Memory B cell (primary cell): Measurements from ENCODE around the gene TM9SF2.
"Not testable (repeated sequence)": the region's sequence is repeated elsewhere in the genome, so short reads cannot be mapped to it uniquely, and the experiment has no call there.

Experiments
- ATAC-seq: fragments of 150-1000 bp; cut with Tn5 transposase; 2 replicates; pipeline ENCODE4 v1.10.0; 2021; ENCODE audit warnings: low read depth, mild to moderate bottlenecking, moderate library complexity
- DNase-seq, 2 donors: peaks; one replicate each; pipeline ENCODE4 v3.0.0; 2022; ENCODE audit warnings: low spot score in 2 of 2
- H3K27ac Mint-ChIP-seq: one replicate; pipeline ENCODE4 v1.8.0; 2022; ENCODE audit warnings: mild to moderate bottlenecking, moderate library complexity, mixed read lengths
- H3K27me3 Mint-ChIP-seq: one replicate; pipeline ENCODE4 v1.8.0; 2022; ENCODE audit warnings: mixed read lengths
- H3K36me3 Mint-ChIP-seq: one replicate; pipeline ENCODE4 v1.8.0; 2022; ENCODE audit warnings: mild to moderate bottlenecking, mixed read lengths
- H3K4me1 Mint-ChIP-seq: one replicate; pipeline ENCODE4 v1.8.0; 2022; ENCODE audit warnings: mixed read lengths
- H3K4me3 Mint-ChIP-seq: one replicate; pipeline ENCODE4 v1.8.0; 2022; ENCODE audit warnings: mild to moderate bottlenecking, moderate library complexity, mixed read lengths
- H3K9me3 Mint-ChIP-seq: one replicate; pipeline ENCODE4 v1.8.0; 2022; ENCODE audit warnings: mixed read lengths

Gene TM9SF2

GRCh38 chr13:99501184-99501847 lies at the start of gene TM9SF2:
Gene TM9SF2, plus strand, starts transcription at chr13:99501472. Its CDS starts 135 bp downstream, at chr13:99501607.
- Mint-ChIP-seq H3K27me3 (no peaks in the 10 kb centered on the region), H3K27ac (peak within 1 kb of the TSS; percentile 97), H3K4me3 (peak within 1 kb of the TSS; percentile 97), H3K4me1 (peaks cover 45% of the 10 kb centered on the region), H3K9me3 (peaks cover 2% of the 10 kb centered on the region), H3K36me3 (no peaks in the 10 kb centered on the region)
- DNase-seq = peak; percentile 95 to 97
- ATAC-seq = peak; percentile 55

GRCh38 chr13:99454518-99455183 lies 46.6 kb upstream of the TM9SF2 start:
- Mint-ChIP-seq H3K27ac (no peak overlapping the region), H3K36me3 (peaks cover 3% of the 10 kb centered on the region), H3K4me1 (no peaks in the 10 kb centered on the region), H3K27me3 (peaks cover 4% of the 10 kb centered on the region), H3K4me3 (no peak overlapping the region), H3K9me3 (peaks cover 3% of the 10 kb centered on the region)
- ATAC-seq (no peak), DNase-seq (no peak)

GRCh38 chr13:99459099-99459850 lies 42.0 kb upstream of the TM9SF2 start:
- Mint-ChIP-seq H3K27ac (no peak overlapping the region), H3K9me3 (peaks cover 3% of the 10 kb centered on the region), H3K27me3 (no peaks in the 10 kb centered on the region), H3K4me3 (no peak overlapping the region), H3K4me1 (peaks cover 9% of the 10 kb centered on the region), H3K36me3 (peaks cover 1% of the 10 kb centered on the region)
- no peak for ATAC-seq
- no peak for DNase-seq

- H3K27me3 Mint-ChIP-seq, H3K9me3 Mint-ChIP-seq, H3K27ac Mint-ChIP-seq, H3K4me3 Mint-ChIP-seq, DNase-seq, H3K36me3 Mint-ChIP-seq: not testable (repeated sequence)
- peaks cover 19% of the 10 kb centered on the region for H3K4me1 Mint-ChIP-seq
- ATAC-seq = peak; percentile 51
Measured at GRCh38 chr13:99460802-99461201, 40.5 kb upstream of the TM9SF2 start.

GRCh38 chr13:99463646-99464397 lies 37.5 kb upstream of the TM9SF2 start:
- no peak overlapping the region for H3K4me3 Mint-ChIP-seq
- H3K4me1 Mint-ChIP-seq = peaks cover 19% of the 10 kb centered on the region
- DNase-seq (no peak), ATAC-seq (no peak)
- peak overlapping the region; percentile 79 for H3K27ac Mint-ChIP-seq
- no peaks in the 10 kb centered on the region for H3K27me3 Mint-ChIP-seq
- no peaks in the 10 kb centered on the region for H3K9me3 Mint-ChIP-seq
- H3K36me3 Mint-ChIP-seq = peaks cover 5% of the 10 kb centered on the region

GRCh38 chr13:99464441-99464949 lies 36.8 kb upstream of the TM9SF2 start:
- no peak for DNase-seq
- ATAC-seq = peak; percentile 62
- Mint-ChIP-seq H3K4me3 (peak overlapping the region; percentile 39), H3K27me3 (no peaks in the 10 kb centered on the region), H3K27ac (peak overlapping the region; percentile 79), H3K36me3 (peaks cover 10% of the 10 kb centered on the region), H3K4me1 (peaks cover 19% of the 10 kb centered on the region), H3K9me3 (peaks cover 2% of the 10 kb centered on the region)

GRCh38 chr13:99465454-99465853 lies 35.8 kb upstream of the TM9SF2 start:
- ATAC-seq (no peak), DNase-seq (no peak)
- Mint-ChIP-seq H3K9me3 (peaks cover 2% of the 10 kb centered on the region), H3K36me3 (peaks cover 10% of the 10 kb centered on the region), H3K4me1 (peaks cover 19% of the 10 kb centered on the region), H3K27me3 (no peaks in the 10 kb centered on the region), H3K27ac (no peak overlapping the region), H3K4me3 (no peak overlapping the region)

GRCh38 chr13:99467764-99468163 lies 33.5 kb upstream of the TM9SF2 start:
- DNase-seq (no peak), ATAC-seq (no peak)
- Mint-ChIP-seq H3K36me3 (peaks cover 9% of the 10 kb centered on the region), H3K27ac (no peak overlapping the region), H3K4me1 (peaks cover 17% of the 10 kb centered on the region), H3K4me3 (no peak overlapping the region), H3K9me3 (peaks cover 5% of the 10 kb centered on the region), H3K27me3 (peaks cover 3% of the 10 kb centered on the region)

GRCh38 chr13:99469041-99469440 lies 32.2 kb upstream of the TM9SF2 start:
- H3K4me1 Mint-ChIP-seq = peaks cover 15% of the 10 kb centered on the region
- H3K27me3 Mint-ChIP-seq = peaks cover 3% of the 10 kb centered on the region
- H3K27ac Mint-ChIP-seq = no peak overlapping the region
- no peak overlapping the region for H3K4me3 Mint-ChIP-seq
- peaks cover 9% of the 10 kb centered on the region for H3K36me3 Mint-ChIP-seq
- H3K9me3 Mint-ChIP-seq = peaks cover 5% of the 10 kb centered on the region
- DNase-seq (no peak), ATAC-seq (no peak)

- no peak for DNase-seq
- Mint-ChIP-seq H3K4me1 (peaks cover 5% of the 10 kb centered on the region), H3K9me3 (peaks cover 5% of the 10 kb centered on the region), H3K27me3 (peaks cover 3% of the 10 kb centered on the region), H3K36me3 (peaks cover 9% of the 10 kb centered on the region), H3K4me3 (no peak overlapping the region), H3K27ac (no peak overlapping the region)
- no peak for ATAC-seq
Measured at GRCh38 chr13:99470027-99470426, 31.2 kb upstream of the TM9SF2 start.

GRCh38 chr13:99471221-99472121 lies 29.8 kb upstream of the TM9SF2 start:
- DNase-seq (no peak), ATAC-seq (no peak)
- Mint-ChIP-seq H3K36me3 (peaks cover 6% of the 10 kb centered on the region), H3K9me3 (peaks cover 5% of the 10 kb centered on the region), H3K27me3 (peaks cover 3% of the 10 kb centered on the region), H3K27ac (no peak overlapping the region), H3K4me3 (no peak overlapping the region), H3K4me1 (peaks cover 3% of the 10 kb centered on the region)

GRCh38 chr13:99472122-99472440 lies 29.2 kb upstream of the TM9SF2 start:
- peaks cover 8% of the 10 kb centered on the region for H3K4me1 Mint-ChIP-seq
- peaks cover 6% of the 10 kb centered on the region for H3K36me3 Mint-ChIP-seq
- DNase-seq (no peak), ATAC-seq (no peak)
- H3K9me3 Mint-ChIP-seq = peaks cover 5% of the 10 kb centered on the region
- H3K4me3 Mint-ChIP-seq = no peak overlapping the region
- H3K27ac Mint-ChIP-seq = no peak overlapping the region
- peaks cover 3% of the 10 kb centered on the region for H3K27me3 Mint-ChIP-seq

GRCh38 chr13:99473515-99473914 lies 27.8 kb upstream of the TM9SF2 start:
- Mint-ChIP-seq H3K4me1 (peaks cover 12% of the 10 kb centered on the region), H3K27me3 (peaks cover 3% of the 10 kb centered on the region), H3K9me3 (peaks cover 5% of the 10 kb centered on the region), H3K4me3 (no peak overlapping the region), H3K36me3 (peaks cover 6% of the 10 kb centered on the region), H3K27ac (no peak overlapping the region)
- DNase-seq (no peak), ATAC-seq (no peak)
